Smooth muscle cell (in vitro differentiated cells): ENCODE data around the gene ANKMY1. TPM values are rescaled to one million over a fixed set of nuclear protein-coding genes. Genes with fewer than 3 reads are reported as not detected.

Source experiments
- DNase-seq: peaks from one replicate; lab custom pipeline; 2025; ENCODE audit not compliant: unreplicated experiment; lab: John Stamatoyannopoulos, UW
- H2AFZ ChIP-seq: fragments of 200-600 bp; sonication (generic); 2 replicates; pipeline ENCODE4 v1.6.0; 2016; ENCODE audit warnings: antibody characterized with exemption, low read depth, mild to moderate bottlenecking
- H3F3A ChIP-seq: fragments of 200-600 bp; sonication (generic); 2 replicates; pipeline ENCODE4 v1.6.0; 2017; ENCODE audit warnings: antibody characterized with exemption, low read depth
- H3K27ac ChIP-seq: fragments of 200-600 bp; sonication (generic); 2 replicates; pipeline ENCODE4 v1.5.1; 2016; ENCODE audit warnings: low read depth, mild to moderate bottlenecking
- H3K27me3 ChIP-seq: fragments of 200-600 bp; sonication (generic); 2 replicates; pipeline ENCODE4 v1.6.1; 2016; ENCODE audit warnings: low read depth, mild to moderate bottlenecking
- H3K36me3 ChIP-seq: fragments of 200-600 bp; sonication (generic); 2 replicates; pipeline ENCODE4 v1.5.1; 2016; ENCODE audit warnings: low read depth
- H3K4me1 ChIP-seq: fragments of 200-600 bp; sonication (generic); 2 replicates; pipeline ENCODE4 v1.5.1; 2016; ENCODE audit warnings: low read depth
- H3K4me2 ChIP-seq: fragments of 200-600 bp; sonication (generic); 2 replicates; pipeline ENCODE4 v1.6.0; 2016; ENCODE audit warnings: mild to moderate bottlenecking
- H3K4me3 ChIP-seq: fragments of 200-600 bp; sonication (generic); 2 replicates; pipeline ENCODE4 v1.5.1; 2016; ENCODE audit warnings: mild to moderate bottlenecking
- H3K79me2 ChIP-seq: fragments of 200-600 bp; sonication (generic); 2 replicates; pipeline ENCODE4 v1.6.0; 2016; ENCODE audit warnings: low read depth, mild to moderate bottlenecking
- H3K9ac ChIP-seq: fragments of 200-600 bp; sonication (generic); 2 replicates; pipeline ENCODE4 v1.6.0; 2016; ENCODE audit warnings: low read depth
- H3K9me3 ChIP-seq: fragments of 200-600 bp; sonication (generic); replicated peaks from 2 replicates; pipeline ENCODE4 v1.5.1; 2016; ENCODE audit warnings: low read depth
- H4K20me1 ChIP-seq: fragments of 200-600 bp; sonication (generic); 2 replicates; pipeline ENCODE4 v1.6.0; 2016; ENCODE audit warnings: low read depth
- CTCF ChIP-seq: fragments of 200-600 bp; sonication (generic); IDR thresholded peaks from 2 replicates; pipeline ENCODE4 v1.5.1; 2017; ENCODE audit warnings: borderline replicate concordance, mild to moderate bottlenecking, antibody characterized with exemption; ENCODE audit not compliant: insufficient read depth, poor library complexity, severe bottlenecking
- WGBS: methylation state at CpG from one replicate; pipeline ENCODE4 v1.1.7; 2016; ENCODE audit warnings: low lambda C conversion rate; 5-methylcytosine and 5-hydroxymethylcytosine counted together
- polyA plus RNA-seq: library from polyadenylated mRNA; unstranded; fragments of >200 nt; fragmentation: Nextera tagmentation; extraction: Ambion mirVana; gene quantifications from 2 replicates; pipeline ENCODE4 v1.2.1, GENCODE V29; 2016
- total RNA-seq: library from RNA; depleted of rRNA; stranded (reverse); fragments of >200 nt; gene quantifications from 2 replicates; pipeline ENCODE4 v1.2.3, GENCODE V29; 2014

ANKMY1 gene
- total and polyA plus RNA-seq, 2 experiments from 2014 or later: 6.4 to 8.7 TPM

GRCh38 chr2:240520130-240520973 is 37.4 kb downstream of the ANKMY1 start:
- 40% methylated on average over 39 of the region's 52 CpGs for WGBS
- Histone ChIP-seq H3K36me3 (no peaks in the 10 kb centered on the region), H4K20me1 (no peaks in the 10 kb centered on the region), H3K27me3 (peaks cover 10% of the 10 kb centered on the region), H3K9ac (no peak overlapping the region), H3K4me2 (peak overlapping the region; percentile 36), H3K27ac (no peak overlapping the region), H3F3A (no peaks in the 10 kb centered on the region), H3K4me1 (no peaks in the 10 kb centered on the region), H3K9me3 (no peaks in the 10 kb centered on the region), H2AFZ (no peak overlapping the region), H3K4me3 (no peak overlapping the region), H3K79me2 (no peaks in the 10 kb centered on the region)
- no peak for TF ChIP-seq CTCF
- DNase-seq: no peak

- Histone ChIP-seq H3F3A (no peaks in the 10 kb centered on the region), H3K79me2 (no peaks in the 10 kb centered on the region), H3K4me2 (peak overlapping the region; percentile 36), H3K9me3 (no peaks in the 10 kb centered on the region), H4K20me1 (no peaks in the 10 kb centered on the region), H3K9ac (no peak overlapping the region), H3K27me3 (peaks cover 10% of the 10 kb centered on the region), H3K36me3 (no peaks in the 10 kb centered on the region), H2AFZ (no peak overlapping the region), H3K4me3 (no peak overlapping the region), H3K4me1 (no peaks in the 10 kb centered on the region), H3K27ac (no peak overlapping the region)
- WGBS: 62% methylated on average over 25 of the region's 25 CpGs
- no peak for DNase-seq
- TF ChIP-seq CTCF: no peak
Observed at GRCh38 chr2:240519396-240520129, 38.2 kb downstream of the ANKMY1 start.

- Histone ChIP-seq H3K4me2 (no peak overlapping the region), H3K4me1 (no peaks in the 10 kb centered on the region), H3K79me2 (no peaks in the 10 kb centered on the region), H3K27me3 (peaks cover 10% of the 10 kb centered on the region), H3F3A (no peaks in the 10 kb centered on the region), H3K4me3 (no peak overlapping the region), H3K36me3 (no peaks in the 10 kb centered on the region), H3K9me3 (no peaks in the 10 kb centered on the region), H3K27ac (no peak overlapping the region), H4K20me1 (no peaks in the 10 kb centered on the region), H3K9ac (no peak overlapping the region), H2AFZ (no peak overlapping the region)
- no peak for DNase-seq
- WGBS: 98% methylated on average over 5 of the region's 5 CpGs
- TF ChIP-seq CTCF: no peak
Observed at GRCh38 chr2:240518981-240519380, 38.8 kb downstream of the ANKMY1 start.
